Stimulated activated CD8-positive, alpha-beta memory T cell treated with anti-CD3 and anti-CD28 coated beads, Interleukin-12 subunit alpha, Interleukin-12 subunit beta, amount 100 ng/mL, for 24 hours (primary cell): ENCODE results near the gene REG4.
"Not testable (repeated sequence)": the region's sequence is repeated elsewhere in the genome, so short reads cannot be mapped to it uniquely, and the experiment has no call there.

Experiments
- DNase-seq: peaks from one replicate; pipeline ENCODE4 v3.0.0-alpha.2; 2020; ENCODE audit errors: extremely low read depth

The REG4 gene

DNA sequence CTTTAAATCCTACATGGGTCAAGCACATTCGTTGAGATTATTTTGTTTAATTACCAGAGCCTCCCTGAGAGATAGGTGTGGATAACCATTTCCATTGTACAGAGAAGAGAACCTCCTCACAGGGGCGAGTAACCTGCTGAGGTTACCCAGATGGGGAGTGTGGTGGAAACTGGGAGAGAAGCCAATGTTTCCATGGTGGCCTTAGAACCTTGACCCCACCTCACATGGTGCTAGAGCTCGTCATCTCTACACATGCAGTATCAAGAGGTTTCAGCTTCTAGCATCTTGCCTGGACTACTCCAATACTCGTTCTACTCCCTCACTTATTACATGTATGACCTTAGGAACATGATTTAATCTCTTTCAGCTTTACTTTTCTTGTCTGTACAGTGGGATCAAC is 4.8 kb downstream of the REG4 start:
- DNase-seq = no peak

DNA sequence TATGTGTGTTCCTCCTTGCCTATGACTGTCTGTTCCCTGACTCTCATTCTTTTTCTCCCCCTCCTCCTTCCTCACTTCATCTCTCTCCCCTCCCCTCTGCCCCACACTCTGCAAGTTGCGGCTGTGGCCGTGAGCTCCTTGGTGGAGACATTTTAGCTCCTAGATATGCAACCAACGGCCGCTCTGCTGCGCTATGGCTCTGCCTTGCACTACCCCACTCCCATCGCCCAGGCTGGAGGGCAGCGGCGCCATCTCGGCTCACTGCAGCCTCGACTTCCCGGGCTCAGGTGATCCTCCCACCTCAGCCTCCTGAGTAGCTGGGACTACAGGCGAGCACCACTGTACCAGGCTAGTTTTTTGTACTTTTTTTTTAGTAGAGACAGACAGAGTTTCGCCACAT is 5.5 kb downstream of the REG4 start:
- no peak for DNase-seq

DNA sequence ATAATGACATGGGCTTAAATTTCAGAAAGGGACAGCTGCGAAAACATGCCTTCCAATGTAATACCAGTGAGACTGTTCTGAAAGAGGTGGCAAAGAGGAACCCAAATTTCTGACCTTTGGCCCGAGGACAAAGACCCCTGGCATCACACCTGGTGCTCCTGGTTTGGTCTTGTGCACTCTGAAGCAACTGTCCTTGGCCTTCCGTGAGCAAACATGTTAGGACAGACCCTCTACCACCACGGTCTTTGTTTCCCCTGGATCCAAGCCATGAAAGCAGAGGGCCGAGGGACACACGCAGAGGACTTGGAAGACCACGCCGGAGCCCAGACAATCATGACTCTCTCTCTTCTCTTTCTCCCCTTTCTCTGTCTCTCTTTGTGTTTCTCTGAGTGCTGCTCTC is 6.0 kb downstream of the REG4 start:
- no peak for DNase-seq

DNA sequence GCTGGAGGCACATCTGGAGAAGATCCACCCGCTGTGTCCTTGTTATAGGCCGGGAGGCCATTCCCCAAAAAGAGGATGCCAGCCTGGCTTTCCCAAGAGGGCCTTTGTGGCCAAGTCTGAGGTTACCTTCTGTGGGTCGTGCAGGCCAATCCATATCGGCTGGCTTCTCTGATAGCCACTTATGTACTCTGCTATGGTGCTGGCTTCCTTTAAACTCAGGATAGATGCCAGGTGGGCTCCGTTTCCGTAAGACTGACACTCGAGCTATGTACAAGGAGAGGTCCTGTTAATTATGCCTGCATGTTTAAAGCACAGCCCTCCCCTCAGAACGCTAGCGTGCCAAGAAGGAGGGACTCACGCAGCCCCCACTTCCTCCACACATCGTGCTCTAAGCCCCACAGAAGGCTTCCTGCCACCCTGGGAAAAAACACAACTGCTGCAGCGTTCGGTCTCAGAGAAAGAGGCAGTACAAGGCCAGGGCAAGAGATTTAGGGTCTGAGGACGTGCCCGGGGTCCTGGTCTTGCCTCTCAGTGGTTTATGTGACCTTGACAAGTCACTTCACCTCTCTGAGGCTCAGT is 11.6 kb downstream of the REG4 start:
- no peak for DNase-seq

DNA sequence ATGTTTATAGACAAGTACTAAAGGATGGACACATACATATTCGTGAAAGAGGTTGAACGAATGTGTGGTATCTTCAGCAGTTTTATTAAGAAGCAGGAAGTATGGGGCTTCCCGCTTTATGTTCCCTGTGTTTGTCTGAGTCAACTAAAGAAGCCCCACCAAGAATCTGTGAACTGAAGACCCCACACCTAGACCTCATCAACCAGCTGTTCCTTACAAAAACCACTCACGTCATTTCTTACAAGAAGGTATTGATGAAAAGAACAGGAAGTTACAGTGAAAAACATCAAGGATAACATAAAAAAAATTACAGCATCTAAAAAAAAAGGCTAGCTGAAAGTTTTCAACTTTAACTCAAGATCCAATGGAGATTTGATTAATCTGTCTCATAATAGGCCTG is 12.3 kb downstream of the REG4 start:
- no peak for DNase-seq

DNA sequence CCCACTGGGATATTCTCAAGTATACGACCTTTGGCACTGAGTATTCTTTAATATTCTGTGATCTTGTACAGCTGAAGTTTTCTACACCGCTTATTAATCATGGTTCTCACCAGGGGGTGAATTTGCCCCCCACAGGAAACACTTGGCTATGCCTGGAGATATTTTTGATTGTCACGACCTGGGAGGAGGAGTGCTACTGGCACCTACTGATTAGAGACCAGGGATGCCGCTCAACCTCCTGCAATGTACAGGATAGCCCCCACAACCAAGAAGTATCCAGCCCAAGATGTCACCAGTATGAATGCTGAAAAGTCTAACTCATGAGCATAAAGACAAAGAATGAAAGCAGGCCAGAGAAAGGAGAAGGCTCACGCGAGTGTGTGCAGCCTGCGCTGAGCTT is 13.7 kb downstream of the REG4 start:
- no peak for DNase-seq

DNA sequence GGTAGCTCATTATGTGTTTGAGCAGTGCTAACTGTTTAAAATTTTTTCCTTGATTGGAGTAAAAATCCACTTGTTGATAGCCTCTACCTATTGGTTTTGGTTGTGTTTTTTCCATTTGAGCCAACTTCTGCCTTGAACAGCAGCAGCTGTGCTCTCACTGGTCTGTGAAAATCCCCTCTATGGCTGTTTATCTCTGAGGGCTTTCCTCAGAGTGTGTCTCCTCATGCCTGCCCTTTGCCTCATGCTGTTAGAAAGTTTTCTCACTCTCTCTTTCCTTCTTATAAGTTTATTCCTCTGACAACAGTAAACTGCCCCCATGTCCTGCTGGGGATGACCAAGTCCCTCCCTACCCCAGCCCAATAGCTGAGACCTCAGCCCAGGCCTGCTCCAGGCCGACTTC is 14.1 kb downstream of the REG4 start:
- DNase-seq = no peak

DNA sequence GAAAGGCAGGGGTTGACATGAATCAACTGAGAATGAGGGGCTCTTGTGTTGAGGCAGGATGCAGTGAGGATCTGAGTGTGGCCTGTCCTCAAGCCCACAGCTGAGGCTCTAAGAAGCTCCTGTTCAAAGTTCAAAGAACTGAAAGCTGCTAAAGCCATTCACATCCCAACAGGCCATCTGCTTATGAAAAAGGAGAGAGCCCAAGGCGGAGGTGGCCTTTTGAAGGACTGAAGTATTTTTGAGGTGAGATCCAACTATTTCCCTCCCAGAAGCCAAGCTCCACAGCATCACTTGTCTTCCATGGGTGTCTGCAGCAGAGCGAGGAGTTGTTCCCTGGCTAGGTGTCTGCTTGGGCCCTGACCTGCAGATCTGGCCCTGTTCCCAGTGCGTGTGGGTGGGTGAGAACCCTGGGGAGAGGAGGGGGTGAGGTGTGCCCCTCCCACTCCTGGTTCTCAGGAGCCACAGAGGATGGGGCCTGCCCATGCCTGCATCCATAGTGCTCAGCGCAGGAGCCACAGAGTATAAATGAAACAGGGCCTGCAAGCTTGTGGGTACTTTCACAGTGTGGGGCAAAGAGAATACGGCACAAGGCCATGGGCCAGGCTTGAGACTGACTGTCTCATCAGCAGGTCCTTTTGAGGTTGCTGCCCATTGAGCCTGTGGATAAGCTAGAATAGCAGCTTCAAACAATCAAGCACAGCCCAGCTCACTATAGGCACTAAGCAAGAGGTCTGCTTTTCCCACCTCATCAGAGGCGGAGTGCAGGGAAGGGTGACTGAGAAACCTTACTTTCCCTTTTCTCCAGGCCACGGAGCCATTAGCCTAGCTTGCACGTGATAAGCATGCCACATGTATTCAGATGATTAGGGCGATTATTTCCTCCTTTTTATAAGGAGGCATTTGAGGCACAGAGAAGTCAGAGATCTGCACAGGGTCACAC is 15.7 kb downstream of the REG4 start:
- no peak for DNase-seq

DNA sequence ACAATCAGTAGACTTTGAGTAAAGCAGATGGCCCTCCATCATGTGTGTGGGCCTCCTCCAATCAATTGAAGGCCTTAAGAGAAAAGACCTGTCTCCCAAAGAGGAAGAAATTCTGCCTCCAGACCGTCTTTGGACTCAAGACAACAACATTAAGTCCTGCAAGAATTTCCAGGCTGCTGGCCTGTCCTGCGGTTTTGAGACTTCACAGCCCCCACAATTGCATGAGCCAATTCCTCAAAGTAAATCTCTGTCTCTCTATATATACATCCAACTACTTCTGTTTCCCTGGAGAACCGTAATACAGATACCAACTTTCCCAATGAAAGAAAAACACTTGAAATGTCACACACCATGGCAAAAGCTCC is 16.4 kb downstream of the REG4 start:
- no peak for DNase-seq

DNA sequence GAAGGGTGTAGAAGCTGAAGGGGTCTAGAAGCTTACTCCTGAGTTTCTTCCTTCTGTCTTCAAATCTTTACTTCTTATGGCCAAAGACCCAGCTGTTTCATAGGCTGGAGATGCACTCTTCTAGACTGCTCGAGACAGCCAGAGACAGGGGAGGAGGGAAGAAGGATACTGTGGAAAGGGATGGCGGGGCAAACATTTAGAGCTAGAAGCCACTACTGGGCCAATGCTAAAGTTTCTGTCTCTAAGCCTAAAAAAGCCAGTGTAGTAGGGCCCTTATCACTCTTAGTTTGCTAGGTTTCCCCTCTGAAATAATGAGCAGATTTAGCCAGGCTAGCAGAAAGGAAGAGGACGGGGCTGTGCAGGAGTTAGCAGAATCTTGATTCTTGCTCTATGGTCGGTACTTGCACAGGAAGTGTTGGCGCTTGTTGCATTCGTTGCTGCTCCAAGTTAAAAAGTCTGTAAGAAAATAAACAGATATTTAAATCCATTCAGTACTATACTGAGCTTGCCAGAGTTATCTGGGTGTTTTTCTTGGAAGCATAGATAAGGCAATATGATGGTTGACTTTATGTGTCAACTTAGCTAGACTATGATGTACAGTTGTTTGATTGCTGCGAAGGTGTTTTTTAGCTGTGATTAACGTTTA is 16.9 kb downstream of the REG4 start:
- no peak for DNase-seq

DNA sequence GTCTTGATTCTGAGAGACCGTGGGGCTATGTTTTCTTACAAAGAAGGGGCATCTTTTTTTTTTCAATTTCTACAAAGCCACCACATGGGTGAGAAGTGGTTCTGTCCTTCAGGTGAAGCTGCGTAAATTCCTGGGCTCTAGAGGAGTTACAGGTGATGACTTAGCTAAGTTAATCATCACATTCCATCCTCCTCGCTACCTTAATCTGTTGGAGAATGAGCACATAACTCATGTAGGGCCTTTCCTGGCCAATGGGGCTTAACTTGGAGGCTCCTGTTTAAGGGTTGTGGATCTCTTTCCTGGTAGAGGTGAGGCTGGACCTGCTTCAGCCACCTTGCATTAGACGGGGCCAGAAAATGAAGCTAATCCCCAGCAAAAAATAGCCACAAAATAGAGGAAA is 19.9 kb downstream of the REG4 start:
- DNase-seq = no peak

DNA sequence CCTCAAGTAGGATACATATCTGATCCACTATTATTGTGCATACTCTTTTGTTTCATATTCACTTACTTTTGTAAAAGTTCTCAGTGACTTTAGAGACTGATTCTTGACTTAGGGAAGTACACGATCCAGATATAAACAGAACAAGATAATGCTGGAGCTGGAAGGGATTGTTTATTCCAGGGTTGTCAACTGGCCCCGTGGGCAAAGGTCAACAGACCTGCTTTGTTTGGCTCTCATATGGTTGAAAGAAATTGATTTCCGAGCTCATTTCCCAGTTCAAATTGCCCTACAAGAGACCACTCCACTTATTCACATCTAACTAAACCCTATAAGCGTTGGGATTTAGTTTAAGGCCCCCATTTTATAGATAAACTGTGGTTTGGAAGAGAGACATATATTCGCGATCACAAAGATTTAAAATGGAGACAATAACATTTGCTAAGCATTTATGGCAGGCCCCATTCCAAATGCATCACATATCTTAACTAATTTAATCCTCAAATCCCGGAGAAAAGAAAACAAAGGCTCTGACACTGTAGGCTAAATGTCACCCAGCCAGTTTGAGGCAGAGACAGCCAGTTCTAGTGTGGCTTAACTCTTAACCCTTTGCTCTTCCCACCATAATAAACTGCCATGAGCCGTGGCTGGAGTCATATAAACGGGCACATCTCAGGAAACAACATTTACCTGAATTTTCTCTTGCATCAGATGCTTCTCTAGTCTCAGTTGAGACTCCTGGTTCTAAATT is 20.6 kb downstream of the REG4 start:
- DNase-seq = no peak

DNA sequence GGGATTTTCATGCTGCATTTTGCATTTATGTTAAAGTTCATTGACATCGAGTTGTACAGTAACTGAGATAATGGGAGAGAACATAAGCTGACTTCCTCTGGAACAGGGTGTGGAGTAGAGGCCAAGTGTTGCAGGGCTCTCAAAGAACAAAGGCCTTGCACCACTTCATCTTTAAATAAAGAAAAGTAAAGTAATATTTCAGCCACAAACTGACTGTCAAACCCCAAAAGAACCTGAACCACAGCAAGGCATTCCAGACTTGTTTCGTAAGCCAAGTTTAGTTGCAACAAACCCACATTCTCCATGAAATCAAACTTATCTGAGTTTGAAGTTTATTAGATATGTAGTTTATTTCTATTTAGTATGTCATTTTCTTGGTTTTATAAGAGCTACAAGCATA is 23.5 kb downstream of the REG4 start:
- DNase-seq = no peak

DNA sequence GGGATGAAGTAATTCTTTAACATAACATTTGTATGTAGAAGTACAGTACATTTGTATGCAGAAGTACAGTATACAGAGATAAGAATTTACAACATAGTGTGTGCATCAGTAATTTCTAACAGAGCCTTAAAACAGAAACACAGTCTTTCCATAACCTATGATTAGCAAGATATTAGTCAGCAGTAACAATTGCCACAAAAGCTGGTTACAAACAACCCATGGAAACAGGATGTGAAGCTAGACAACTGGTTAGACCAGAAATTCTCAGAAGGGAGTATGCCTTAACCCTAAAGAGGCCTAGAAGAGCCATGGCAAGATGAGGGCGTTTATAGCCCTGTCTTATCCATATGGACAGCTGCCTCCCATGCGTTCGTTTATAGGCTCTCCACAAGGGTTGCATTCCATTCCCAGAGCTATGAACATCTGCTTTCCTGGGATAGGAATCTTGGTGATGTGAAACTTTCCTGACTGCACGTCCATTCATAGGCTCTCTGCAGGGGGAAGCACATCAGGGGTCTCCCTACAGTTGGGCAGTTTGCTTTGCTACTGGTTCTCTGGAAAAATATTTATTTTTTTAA is 24.7 kb downstream of the REG4 start:
- DNase-seq = not testable (repeated sequence)

DNA sequence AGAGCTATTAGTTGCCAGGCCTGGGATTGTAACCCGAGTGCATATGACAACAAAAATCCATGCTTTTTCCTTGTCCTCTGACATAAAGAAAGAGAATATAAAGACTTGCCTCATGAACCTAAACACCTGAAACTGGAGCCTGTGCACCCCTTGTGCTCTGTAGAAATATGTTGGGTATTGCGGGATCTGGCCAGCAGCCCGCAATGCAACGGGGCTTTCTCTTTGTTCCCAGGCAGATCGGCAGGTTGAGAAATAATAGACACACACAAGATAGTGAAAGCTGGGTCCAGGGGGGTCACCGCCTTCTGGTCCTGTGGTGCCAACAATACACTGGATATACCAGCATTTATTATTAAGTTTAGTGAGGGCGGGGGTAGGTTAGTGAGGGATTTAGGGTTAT is 25.2 kb downstream of the REG4 start:
- not testable (repeated sequence) for DNase-seq

DNA sequence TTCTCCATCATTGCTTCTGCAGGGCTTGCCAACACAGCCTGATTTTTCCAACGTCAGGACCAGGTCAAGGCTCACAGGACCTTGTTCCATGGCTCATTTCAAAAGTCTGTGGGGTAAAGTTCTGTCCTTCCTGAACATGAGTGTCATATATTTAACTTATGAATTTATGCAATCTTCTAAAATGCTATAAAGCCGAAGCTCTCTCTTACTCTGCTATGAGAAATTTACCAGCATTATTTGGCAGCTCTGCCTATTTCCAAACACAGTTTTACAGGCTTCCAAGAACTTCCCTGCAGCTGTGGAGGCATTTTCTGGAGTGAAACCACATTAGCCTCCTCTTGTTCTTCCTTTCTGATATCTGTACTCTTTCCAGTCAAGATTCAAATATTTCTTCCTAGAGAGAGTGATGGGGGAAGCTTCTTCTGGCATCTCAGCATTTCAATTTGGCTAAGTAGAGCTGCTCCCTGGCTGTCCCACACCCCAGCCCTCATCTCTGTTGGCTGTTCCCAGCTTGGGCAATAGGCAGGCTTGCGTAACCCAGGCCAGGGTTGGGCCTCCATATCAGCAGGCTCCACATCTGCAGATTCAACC is 27.0 kb downstream of the REG4 start:
- DNase-seq = no peak

DNA sequence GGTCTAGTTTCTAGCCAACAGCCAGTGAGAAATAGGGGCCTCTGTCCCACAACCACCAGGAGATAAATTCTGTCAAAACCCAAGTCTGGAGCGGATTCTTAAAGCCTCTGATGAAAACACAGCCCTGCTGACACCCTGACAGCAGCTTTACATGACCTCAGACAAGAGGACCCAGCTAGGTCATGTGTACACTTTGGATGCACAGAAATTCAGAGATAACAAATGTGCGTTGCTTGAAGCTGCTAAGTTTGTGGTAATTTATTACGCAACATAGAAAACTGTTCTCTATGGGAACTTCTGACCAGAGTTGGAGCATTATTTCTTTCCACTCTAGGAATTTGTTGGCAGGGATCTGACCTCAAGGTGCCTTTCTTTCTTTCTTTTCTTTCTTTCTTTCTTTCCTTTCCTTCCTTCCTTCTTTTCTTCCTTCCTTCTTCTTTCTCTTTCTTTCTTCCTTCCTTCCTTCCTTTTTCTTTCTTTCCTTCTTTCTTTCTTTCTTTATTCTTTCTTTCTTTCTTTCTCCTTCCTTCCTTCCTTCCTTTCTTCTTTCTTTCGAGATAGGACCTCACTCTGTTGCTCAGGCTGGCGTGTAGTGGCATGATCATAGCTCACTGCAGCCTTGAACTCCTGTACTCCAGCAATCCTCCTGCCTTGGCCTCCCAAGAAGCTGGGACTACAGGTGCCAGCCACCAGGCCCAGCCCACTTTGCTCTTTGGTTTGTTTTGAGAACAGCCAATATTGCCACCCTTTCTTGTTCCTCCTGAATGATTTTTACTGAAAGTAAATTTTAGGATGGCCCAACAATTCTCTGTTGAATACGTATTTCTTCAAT is 27.7 kb downstream of the REG4 start:
- DNase-seq = no peak

DNA sequence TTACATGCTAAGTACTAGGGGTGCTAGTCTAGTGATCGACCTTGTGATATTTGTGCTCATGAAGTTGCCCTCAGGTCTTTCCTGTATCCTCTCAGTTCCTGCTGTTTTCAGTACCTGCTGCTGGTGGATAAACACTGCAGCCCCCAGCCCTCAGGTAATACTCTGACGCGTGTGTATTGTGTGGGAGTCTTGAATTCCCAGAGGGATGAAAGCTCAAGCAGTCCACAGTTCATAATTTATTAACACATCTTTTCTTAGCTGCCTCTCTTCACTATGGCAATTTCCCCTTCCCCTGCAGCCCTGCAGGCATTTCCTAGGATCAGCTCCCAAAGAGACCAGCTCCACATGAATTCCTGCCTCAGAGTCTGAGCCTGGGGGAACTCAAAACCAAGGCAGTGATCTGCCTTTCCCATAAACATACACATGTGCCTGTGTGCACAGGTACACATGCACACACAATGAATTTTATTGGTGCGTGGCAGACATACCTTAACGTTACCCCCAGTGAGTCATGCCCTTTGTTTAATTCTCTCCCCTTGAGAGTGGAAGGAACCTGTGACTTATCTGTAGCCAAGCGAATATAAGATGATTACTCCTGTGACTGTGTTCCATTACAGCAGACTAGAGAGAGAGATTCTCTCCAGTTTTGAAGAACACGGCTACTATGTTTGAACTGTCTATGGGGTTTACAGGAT is 28.5 kb downstream of the REG4 start:
- DNase-seq = no peak

DNA sequence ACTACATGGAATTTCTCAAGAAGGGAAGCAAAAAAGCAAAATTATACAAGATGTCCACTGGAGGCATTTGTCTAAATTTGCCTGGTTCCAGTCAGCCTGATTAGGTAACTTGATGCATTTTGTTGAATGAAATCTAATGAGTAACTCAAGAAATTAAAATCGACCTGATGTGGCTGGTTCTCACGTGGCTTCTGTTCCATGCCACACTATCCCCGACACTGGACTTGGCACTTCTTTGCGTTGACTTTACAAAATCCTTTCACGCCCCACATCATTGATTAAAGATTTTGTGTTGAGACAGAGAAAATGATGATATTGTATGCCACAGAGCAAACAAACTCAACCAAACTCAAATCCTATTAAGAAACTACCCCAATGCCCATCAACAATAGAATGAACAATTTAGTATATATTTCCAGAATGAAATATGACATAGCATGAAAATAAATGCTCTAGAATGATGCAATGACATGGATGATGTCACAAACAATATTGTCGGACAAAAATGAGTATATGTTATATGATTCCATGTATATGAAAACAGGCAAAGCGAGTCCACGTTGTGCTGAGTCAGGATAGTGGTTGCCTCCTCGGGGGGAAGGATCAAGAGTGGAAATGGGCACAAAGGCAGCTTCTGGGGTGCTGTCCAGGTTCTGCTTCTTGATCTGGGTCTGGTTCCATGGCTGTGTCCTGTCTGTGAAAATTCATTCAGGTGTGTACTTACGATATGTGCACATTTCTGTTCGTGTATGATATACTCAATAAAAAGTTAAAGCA is 29.6 kb downstream of the REG4 start:
- no peak for DNase-seq
